Neutrophil (primary cell): ENCODE measurements around the gene ABL2.

Source experiments
- H3K27ac ChIP-seq: fragments of 200-600 bp; sonication (generic); 2 replicates; pipeline ENCODE4 v1.5.1; 2016; ENCODE audit warnings: mild to moderate bottlenecking, moderate library complexity
- H3K27me3 ChIP-seq: fragments of 200-600 bp; sonication (generic); 2 replicates; pipeline ENCODE4 v1.6.0; 2016; ENCODE audit warnings: mild to moderate bottlenecking
- H3K36me3 ChIP-seq: fragments of 200-600 bp; sonication (generic); 2 replicates; pipeline ENCODE4 v1.5.1; 2017
- H3K4me1 ChIP-seq, 2 experiments: fragments of 200-600 bp in 1 of 2; sonication (generic) in 1 of 2; 1 replicate in 1 of 2; 2 replicates in 1 of 2; pipeline versions ENCODE4 v1.5.1 to v1.6.1; 2013 to 2016; ENCODE audit warnings: low read depth in 1 of 2, low read length in 1 of 2, mild to moderate bottlenecking in 1 of 2, moderate library complexity in 1 of 2; ENCODE audit not compliant: control insufficient read depth in 1 of 2, insufficient read depth in 1 of 2
- H3K4me3 ChIP-seq, 2 experiments: fragments of 200-600 bp in 1 of 2; sonication (generic) in 1 of 2; 1 replicate in 1 of 2; 2 replicates in 1 of 2; pipeline ENCODE4 v1.5.1; 2013 to 2016; ENCODE audit warnings: low read depth in 1 of 2, low read length in 1 of 2, mild to moderate bottlenecking in 1 of 2, moderate library complexity in 1 of 2
- H3K9me3 ChIP-seq: fragments of 200-600 bp; sonication (generic); 2 replicates; pipeline ENCODE4 v1.5.1; 2016
- TF ChIP-seq, protein P1 (sequence below): fragments of 200-600 bp; sonication (generic); IDR thresholded peaks from 2 replicates; pipeline ENCODE4 v1.5.1; 2016; ENCODE audit warnings: antibody characterized with exemption

Gene ABL2

DNA sequence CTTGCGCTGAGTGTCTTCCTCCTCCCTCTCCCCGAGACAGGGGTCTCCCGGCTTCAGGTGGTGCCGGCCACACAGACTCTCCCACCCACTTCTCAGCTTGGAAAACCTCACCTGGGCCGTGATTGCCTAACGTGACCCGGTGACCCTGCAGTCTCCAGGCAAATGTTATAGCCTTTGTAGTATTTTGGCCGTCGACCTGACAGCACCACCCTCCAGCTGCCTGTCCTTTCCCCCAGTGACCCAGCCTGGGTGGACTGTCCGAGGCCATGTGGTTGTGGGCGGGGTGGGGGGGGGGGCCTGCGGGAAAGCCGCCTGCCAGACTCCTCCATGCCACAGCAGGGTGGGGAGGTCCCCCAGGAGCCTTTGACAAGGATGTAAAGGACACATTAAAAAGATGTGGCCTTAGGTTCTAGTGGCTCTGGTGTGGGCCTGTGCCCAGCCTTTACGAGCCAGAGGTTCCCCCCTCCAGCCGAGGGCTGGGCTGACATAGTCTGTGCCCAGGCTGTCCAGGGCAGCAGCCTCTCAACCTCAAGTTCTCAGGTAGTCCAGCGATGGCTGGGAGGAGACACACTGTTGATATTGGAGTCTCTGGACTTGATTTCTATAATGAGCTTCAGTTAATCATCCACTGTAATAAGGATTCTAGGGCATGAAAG is 139.5 kb downstream of the ABL2 start:
- TF ChIP-seq, protein P1, sequence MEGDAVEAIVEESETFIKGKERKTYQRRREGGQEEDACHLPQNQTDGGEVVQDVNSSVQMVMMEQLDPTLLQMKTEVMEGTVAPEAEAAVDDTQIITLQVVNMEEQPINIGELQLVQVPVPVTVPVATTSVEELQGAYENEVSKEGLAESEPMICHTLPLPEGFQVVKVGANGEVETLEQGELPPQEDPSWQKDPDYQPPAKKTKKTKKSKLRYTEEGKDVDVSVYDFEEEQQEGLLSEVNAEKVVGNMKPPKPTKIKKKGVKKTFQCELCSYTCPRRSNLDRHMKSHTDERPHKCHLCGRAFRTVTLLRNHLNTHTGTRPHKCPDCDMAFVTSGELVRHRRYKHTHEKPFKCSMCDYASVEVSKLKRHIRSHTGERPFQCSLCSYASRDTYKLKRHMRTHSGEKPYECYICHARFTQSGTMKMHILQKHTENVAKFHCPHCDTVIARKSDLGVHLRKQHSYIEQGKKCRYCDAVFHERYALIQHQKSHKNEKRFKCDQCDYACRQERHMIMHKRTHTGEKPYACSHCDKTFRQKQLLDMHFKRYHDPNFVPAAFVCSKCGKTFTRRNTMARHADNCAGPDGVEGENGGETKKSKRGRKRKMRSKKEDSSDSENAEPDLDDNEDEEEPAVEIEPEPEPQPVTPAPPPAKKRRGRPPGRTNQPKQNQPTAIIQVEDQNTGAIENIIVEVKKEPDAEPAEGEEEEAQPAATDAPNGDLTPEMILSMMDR = no peak

DNA sequence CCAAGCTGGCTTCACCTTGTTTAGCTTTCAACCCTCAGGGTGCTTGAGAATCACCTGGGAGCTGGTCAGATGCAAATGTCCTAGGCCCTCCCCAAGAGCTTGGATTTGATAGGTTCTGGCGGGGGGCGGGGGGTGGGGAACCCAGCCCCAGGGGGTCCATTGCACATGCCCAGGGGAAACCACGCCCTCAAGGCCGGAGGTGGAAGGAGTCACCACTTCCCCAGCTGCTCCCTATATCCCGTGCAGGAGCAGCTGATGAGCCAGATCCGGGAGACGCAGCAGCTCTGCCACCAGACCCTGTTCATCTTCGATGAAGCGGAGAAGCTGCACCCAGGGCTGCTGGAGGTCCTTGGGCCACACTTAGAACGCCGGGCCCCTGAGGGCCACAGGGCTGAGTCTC is 141.8 kb downstream of the ABL2 start:
- Histone ChIP-seq H3K36me3 (peaks cover 37% of the 10 kb centered on the region), H3K9me3 (no peaks in the 10 kb centered on the region), H3K27ac (no peak overlapping the region), H3K27me3 (no peaks in the 10 kb centered on the region), H3K4me1 (peaks cover 9 to 10% of the 10 kb centered on the region in 2 experiments), H3K4me3 (no peak overlapping the region)
- TF ChIP-seq, protein P1 = no peak

More for the DNA sequence above, 139.5 kb downstream of the ABL2 start:
- Histone ChIP-seq H3K9me3 (no peaks in the 10 kb centered on the region), H3K36me3 (peaks cover 60% of the 10 kb centered on the region), H3K4me3 (no peak overlapping the region), H3K27me3 (no peaks in the 10 kb centered on the region), H3K4me1 (peaks cover 4% of the 10 kb centered on the region in 2 experiments), H3K27ac (no peak overlapping the region)

DNA sequence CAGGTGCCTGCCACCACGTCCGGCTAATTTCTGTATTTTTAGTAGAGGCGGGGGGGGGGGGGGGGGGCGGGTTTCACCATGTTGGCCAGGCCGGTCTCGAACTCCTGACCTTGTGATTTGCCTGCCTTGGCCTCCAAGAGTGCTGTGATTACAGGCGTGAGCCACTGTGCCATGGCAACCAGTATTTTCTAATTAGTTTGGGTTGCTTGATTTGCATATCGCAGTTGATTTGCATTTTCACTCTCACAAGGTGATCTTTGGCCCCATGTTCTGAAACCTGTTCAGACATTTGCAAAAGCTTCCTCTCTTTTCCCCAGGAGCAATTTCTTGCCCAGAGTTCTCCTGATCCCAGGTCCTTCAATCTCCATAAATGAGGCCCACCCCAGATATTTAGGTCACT is 145.9 kb downstream of the ABL2 start:
- Histone ChIP-seq H3K27me3 (no peaks in the 10 kb centered on the region), H3K4me1 (peaks cover 16 to 19% of the 10 kb centered on the region in 2 experiments), H3K9me3 (no peaks in the 10 kb centered on the region), H3K4me3 (no peak overlapping the region), H3K27ac (no peak overlapping the region), H3K36me3 (peaks cover 13% of the 10 kb centered on the region)
- TF ChIP-seq, protein P1 = no peak

DNA sequence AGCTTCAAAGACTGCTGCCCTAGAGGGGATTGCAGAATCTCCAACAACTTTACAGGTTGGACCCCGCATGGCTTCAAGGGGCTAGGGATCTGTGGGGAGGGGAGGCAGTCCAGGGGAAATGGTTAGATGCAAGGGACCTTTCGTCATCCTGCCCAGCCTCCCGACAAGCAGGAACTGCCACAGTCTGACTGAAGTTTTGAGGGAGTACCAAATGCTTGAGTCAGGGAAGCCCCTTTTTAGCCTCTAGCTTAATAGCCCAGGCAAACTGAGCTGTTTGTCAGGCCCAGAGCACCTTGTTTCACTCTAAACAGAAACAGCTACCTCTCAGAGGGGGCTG is 146.5 kb downstream of the ABL2 start:
- TF ChIP-seq, protein P1 = no peak
- no peaks in the 10 kb centered on the region for H3K9me3 ChIP-seq
- H3K27ac ChIP-seq = peak overlapping the region; percentile 52
- H3K4me1 ChIP-seq = peaks cover 16 to 19% of the 10 kb centered on the region in 2 experiments
- no peaks in the 10 kb centered on the region for H3K27me3 ChIP-seq
- H3K36me3 ChIP-seq = peaks cover 9% of the 10 kb centered on the region
- peak overlapping the region; percentile 75 to 78 for H3K4me3 ChIP-seq

DNA sequence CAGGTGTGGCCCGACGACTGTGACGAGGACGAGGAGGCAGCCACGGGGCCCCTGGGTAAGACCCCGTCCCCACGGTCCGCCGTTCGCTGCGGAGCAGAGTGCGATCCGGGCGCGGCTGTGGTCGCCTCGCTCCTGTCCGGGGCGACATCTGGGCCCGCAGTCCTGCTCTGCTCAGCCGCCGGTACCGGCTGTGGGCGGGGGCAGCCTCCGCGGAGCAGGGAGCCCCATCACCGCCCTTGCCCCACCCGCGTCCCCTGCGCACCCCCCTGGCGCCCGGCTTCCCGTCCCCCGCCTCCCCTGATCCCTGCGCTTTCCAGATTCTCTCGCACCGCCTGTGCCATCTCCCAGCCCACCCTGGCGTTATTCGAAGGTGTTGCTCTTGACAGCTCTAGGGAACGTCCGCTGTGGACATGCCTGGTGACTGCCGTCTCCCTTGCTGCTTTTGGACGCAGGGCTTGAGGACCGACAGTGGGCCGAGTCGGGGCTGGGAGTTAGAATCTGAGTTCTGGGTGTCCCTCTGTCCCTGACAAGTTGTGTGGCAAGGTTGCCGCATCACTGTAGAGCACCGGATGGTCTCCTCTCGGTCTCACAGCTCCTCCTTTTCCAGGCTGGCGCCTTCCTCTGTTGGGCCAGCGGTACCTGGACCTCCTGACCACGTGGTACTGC is 147.0 kb downstream of the ABL2 start:
- H3K9me3 ChIP-seq = no peaks in the 10 kb centered on the region
- peaks cover 16 to 19% of the 10 kb centered on the region in 2 experiments for H3K4me1 ChIP-seq
- peaks cover 9% of the 10 kb centered on the region for H3K36me3 ChIP-seq
- peak overlapping the region; percentile 52 for H3K27ac ChIP-seq
- no peaks in the 10 kb centered on the region for H3K27me3 ChIP-seq
- H3K4me3 ChIP-seq = peak overlapping the region; percentile 75 to 78
- TF ChIP-seq, protein P1 = no peak
